ENCODE data around the gene BBS1.
A peak's percentile ranks its signal among the peaks of the same experiment; 100 is the strongest.
"Not testable (repeated sequence)": the region's sequence is repeated elsewhere in the genome, so short reads cannot be mapped to it uniquely, and the experiment has no call there.

Gene BBS1

GRCh38 chr11:66510271-66510989 lies at the start of gene BBS1:
Gene BBS1 (plus strand): TSS chr11:66510635. CDS start chr11:66510660, 25 bp downstream.
- peak; percentile 82 for DNase-seq

- DNase-seq: no peak
Measured at GRCh38 chr11:66462010-66462409, 48.4 kb upstream of the BBS1 start.

GRCh38 chr11:66462911-66463310 lies 47.5 kb upstream of the BBS1 start:
- DNase-seq: no peak

GRCh38 chr11:66464116-66464515 lies 46.3 kb upstream of the BBS1 start:
- DNase-seq: not testable (repeated sequence)

- no peak for DNase-seq
Measured at GRCh38 chr11:66464916-66465315, 45.5 kb upstream of the BBS1 start.

- no peak for DNase-seq
Measured at GRCh38 chr11:66465373-66466224, 44.8 kb upstream of the BBS1 start.

- peak; percentile 96 to 98 for DNase-seq
Measured at GRCh38 chr11:66466225-66467033, 44.0 kb upstream of the BBS1 start, which contains the start of gene PELI3. Gene PELI3 (plus strand): TSS chr11:66466905. CDS start chr11:66468129, 1,224 bp downstream.

GRCh38 chr11:66467034-66467659 lies 43.3 kb upstream of the BBS1 start:
- DNase-seq: peak; percentile 29 to 39

- DNase-seq: no peak
Measured at GRCh38 chr11:66467756-66468155, 42.7 kb upstream of the BBS1 start.

- no peak for DNase-seq
Measured at GRCh38 chr11:66468691-66469090, 41.7 kb upstream of the BBS1 start.

GRCh38 chr11:66469441-66469840 lies 41.0 kb upstream of the BBS1 start:
- DNase-seq: no peak

- DNase-seq: no peak
Measured at GRCh38 chr11:66470015-66470414, 40.4 kb upstream of the BBS1 start.

- no peak for DNase-seq
Measured at GRCh38 chr11:66471142-66471541, 39.3 kb upstream of the BBS1 start.

GRCh38 chr11:66472054-66472453 lies 38.4 kb upstream of the BBS1 start:
- DNase-seq: no peak

- DNase-seq: no peak
Measured at GRCh38 chr11:66473167-66473566, 37.3 kb upstream of the BBS1 start.

- no peak for DNase-seq
Measured at GRCh38 chr11:66473608-66474515, 36.6 kb upstream of the BBS1 start.

- no peak for DNase-seq
Measured at GRCh38 chr11:66475349-66476172, 34.9 kb upstream of the BBS1 start.

GRCh38 chr11:66476173-66476840 lies 34.1 kb upstream of the BBS1 start:
- no peak for DNase-seq

GRCh38 chr11:66476841-66477251 lies 33.6 kb upstream of the BBS1 start:
- no peak for DNase-seq
